HFF-Myc (cell line): ENCODE results near the gene RNF183.
"Not testable (repeated sequence)": the region's sequence is repeated elsewhere in the genome, so short reads cannot be mapped to it uniquely, and the experiment has no call there.

Experiments used
- DNase-seq: peaks from one replicate; pipeline ENCODE4 v3.0.0-alpha.2; 2011; ENCODE audit warnings: low read depth; ENCODE audit errors: extremely low read depth
- H3K4me3 ChIP-seq: replicated peaks from 2 replicates; pipeline ENCODE4 v1.5.1; 2011; ENCODE audit warnings: low read depth, mild to moderate bottlenecking, control low read depth, low read length
- TF ChIP-seq, protein P1 (sequence below): IDR thresholded peaks from 2 replicates; pipeline ENCODE4 v1.5.1; 2012; ENCODE audit warnings: mild to moderate bottlenecking, low read depth, low read length, control low read depth; ENCODE audit errors: missing control alignments

Gene RNF183

DNA sequence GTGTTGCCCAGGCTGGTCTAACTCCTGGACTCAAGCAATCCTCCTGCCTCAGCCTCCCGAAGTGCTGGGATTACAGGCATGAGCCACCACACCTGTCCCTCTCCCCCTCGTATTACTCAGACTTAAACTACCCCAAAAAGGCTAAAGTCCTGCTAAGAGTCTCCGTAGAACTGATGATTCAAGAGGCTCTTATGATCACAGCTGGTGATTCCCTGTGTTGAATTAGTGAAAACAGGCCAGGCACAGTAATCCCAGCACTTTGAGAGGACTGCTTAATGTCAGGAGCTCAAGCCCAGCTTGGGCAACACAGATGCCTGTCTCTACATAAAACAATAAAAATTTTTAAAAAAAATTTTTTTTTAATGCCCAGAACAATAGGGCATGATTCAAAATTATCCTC is 37.0 kb downstream of the RNF183 start:
- no peak overlapping the region for H3K4me3 ChIP-seq
- TF ChIP-seq, protein P1, sequence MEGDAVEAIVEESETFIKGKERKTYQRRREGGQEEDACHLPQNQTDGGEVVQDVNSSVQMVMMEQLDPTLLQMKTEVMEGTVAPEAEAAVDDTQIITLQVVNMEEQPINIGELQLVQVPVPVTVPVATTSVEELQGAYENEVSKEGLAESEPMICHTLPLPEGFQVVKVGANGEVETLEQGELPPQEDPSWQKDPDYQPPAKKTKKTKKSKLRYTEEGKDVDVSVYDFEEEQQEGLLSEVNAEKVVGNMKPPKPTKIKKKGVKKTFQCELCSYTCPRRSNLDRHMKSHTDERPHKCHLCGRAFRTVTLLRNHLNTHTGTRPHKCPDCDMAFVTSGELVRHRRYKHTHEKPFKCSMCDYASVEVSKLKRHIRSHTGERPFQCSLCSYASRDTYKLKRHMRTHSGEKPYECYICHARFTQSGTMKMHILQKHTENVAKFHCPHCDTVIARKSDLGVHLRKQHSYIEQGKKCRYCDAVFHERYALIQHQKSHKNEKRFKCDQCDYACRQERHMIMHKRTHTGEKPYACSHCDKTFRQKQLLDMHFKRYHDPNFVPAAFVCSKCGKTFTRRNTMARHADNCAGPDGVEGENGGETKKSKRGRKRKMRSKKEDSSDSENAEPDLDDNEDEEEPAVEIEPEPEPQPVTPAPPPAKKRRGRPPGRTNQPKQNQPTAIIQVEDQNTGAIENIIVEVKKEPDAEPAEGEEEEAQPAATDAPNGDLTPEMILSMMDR: no peak
- DNase-seq: no peak

DNA sequence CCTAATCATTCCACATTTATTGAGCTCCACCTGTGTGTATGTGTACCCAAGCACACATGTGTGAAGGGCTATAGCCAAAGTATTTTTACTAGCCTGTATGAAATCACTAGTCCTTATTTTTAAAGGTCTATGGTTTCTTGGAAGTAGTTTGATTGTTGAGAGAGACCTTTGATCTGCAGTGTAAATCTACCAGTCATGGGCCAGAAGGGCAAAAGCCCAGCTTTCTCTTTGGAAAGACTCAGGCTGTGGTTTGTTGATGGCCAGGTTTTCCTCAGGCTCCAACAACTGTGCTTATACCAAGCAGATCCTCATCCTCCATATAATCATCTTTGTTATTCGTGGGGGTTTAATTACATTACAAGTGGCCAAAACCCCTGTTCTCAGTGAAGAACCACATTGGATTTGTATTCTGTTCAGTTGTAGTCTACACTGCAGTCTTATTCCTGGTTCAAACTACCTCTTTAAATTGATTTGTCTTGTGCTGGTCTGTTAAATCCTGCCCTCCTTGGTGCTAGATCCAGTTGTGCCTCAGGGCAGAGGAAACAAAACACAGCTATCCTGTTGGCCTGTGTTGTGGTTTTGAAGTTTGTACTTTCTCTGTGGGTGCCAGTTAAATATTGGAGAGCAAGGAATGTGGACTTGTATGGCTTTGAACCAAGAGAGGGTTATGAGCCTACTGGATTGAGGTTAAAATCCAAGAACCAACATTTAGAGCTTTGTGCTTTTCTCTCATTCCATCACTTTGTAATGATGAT is 41.1 kb downstream of the RNF183 start:
- TF ChIP-seq, protein P1: no peak
- H3K4me3 ChIP-seq: no peak overlapping the region
- DNase-seq: no peak

DNA sequence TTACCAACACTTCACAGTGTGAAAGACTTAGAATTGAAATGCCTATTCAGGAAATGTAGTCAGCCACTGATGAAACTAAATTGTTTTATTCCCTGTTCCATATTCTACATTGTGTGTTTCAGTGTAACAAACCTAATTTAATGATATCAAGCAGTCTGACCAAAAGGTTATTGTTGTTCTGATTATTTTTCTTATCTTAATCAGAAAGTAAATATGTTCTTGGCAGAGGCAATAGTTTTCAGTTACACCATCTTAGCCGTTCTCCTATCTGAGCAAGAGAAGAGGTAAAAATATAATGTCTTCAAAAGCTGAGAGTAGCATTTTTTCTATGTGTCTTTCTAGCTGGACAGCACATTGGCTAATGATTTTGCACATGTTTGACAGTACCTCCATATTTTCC is 44.9 kb downstream of the RNF183 start:
- no peak overlapping the region for H3K4me3 ChIP-seq
- DNase-seq: no peak
- TF ChIP-seq, protein P1: no peak

DNA sequence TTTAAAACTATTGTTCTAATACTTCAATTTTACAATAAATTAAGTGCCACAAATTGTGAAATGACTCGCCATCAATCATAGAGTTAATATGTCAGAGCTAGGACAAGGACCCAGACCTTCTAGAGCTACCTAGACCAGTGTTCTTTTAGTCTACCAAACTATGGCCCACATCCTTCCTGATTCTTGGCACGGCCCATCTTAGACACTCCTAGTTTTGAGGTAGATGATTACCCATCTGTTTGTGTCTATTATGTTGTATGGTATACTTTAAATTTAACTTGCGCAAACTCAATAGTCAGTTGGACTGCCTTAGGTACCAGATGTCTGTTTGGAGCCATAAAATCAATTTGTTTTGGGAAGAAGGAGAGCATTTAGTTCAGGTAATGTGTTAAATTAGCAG is 45.3 kb downstream of the RNF183 start:
- TF ChIP-seq, protein P1: no peak
- no peak overlapping the region for H3K4me3 ChIP-seq
- DNase-seq: no peak

DNA sequence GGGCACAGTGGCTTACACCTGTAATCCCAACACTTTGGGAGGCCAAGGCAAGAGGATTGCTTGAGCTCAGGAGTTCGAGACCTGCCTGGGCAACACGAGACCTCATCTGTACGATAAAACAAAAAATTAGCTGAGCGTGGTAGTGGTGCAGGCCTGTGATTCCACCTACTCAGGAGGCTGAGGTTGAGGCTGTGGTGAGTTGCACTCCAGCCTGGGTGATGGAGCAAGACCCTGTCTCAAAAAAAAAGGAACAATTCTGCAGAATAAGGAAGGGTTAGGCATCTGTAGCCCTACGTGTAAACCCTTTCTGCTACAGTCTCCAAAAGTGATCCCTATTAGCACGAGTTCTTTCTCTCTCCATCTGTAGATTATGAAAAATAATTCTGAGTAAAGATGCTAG is 47.7 kb downstream of the RNF183 start:
- TF ChIP-seq, protein P1: no peak
- no peak overlapping the region for H3K4me3 ChIP-seq
- no peak for DNase-seq

DNA sequence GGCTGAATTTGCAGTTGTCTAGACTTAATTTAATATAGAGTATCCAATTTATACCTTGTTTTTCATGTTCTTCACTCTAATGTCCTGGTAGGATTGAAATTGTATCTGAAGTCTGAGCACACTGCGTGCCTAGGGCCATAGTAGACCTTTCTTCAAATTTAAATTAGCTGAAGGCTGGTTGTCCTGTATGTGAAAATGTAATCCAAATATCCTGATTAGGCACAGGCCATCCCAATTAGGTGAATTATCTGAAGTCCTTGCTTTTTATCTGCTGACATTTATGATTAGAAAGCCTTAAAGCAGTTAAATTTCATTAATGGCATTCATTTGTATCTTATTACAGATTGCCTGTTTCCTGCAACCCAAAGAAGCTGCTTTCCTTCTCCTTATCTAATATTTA is 48.2 kb downstream of the RNF183 start:
- no peak overlapping the region for H3K4me3 ChIP-seq
- no peak for DNase-seq
- TF ChIP-seq, protein P1: no peak

DNA sequence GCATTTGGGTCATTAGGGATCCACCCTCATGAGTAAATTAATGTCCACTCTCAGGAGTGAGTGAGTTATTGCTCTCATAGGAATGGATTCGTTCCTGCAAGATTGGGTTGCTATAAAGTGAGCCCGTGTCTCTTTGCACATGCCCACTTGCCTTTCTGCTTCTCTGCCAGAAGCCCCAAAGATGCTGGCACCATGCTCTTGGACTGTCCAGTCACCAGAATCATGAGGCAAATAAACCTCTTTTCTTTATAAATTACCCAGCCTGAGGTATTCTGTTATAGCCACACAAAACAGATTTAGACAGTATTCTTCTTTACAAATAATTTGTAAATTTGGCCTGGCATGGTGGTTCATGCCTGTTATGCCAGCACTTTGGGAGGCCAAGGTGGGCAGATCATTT is 52.4 kb downstream of the RNF183 start:
- TF ChIP-seq, protein P1: no peak
- no peak for DNase-seq

DNA sequence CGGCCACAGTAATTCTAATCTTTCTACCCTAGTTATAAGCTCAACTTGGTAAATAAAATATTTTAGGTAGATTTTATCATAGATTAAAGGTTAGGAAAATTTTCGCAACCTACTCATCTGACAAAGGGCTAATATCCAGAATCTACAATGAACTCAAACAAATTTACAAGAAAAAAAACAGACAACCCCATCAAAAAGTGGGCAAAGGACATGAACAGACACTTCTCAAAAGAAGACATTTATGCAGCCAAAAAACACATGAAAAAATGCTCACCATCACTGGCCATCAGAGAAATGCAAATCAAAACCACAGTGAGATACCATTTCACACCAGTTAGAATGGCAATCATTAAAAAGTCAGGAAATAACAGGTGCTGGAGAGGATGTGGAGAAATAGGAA is 53.5 kb downstream of the RNF183 start:
- H3K4me3 ChIP-seq: not testable (repeated sequence)

More for the DNA sequence above, 52.4 kb downstream of the RNF183 start:
- H3K4me3 ChIP-seq: no peak overlapping the region

More for the DNA sequence above, 53.5 kb downstream of the RNF183 start:
- DNase-seq: not testable (repeated sequence)
